Keratinocyte (primary cell): ENCODE data around the gene SYTL1.

ENCODE experiments used
- CTCF ChIP-seq, 3 experiments: IDR thresholded peaks in 1 of 3; conservative IDR thresholded peaks in 1 of 3; optimal IDR thresholded peaks in 1 of 3; 2 replicates in 2 of 3; 3 replicates in 1 of 3; pipeline versions ENCODE3 to v1.5.1; 2011; ENCODE audit warnings: low read length in 3 of 3, mild to moderate bottlenecking in 3 of 3, moderate library complexity in 2 of 3, control low read depth in 1 of 3, inconsistent platforms in 1 of 3; ENCODE audit not compliant: insufficient read depth in 2 of 3; ENCODE audit errors: extremely low read depth in 1 of 3
- EZH2 ChIP-seq: IDR thresholded peaks from one replicate; pipeline ENCODE4 v1.6.1; 2012; ENCODE audit warnings: inconsistent platforms, mild to moderate bottlenecking, low read length, moderate library complexity

GRCh38 chr1:27392778-27393635 is 51.2 kb downstream of the SYTL1 start:
- TF ChIP-seq CTCF (optimal IDR thresholded peaks at IDR 0.05 in 1 of 3, IDR thresholded peaks at IDR 0.05 in 1 of 3, conservative IDR thresholded peaks at IDR 0.05 in 1 of 3; ENCODE audit: extremely low read depth in 1 of 3, insufficient read depth in 2 of 3, low read length in 3 of 3), result peak in 2 of 3 experiments; percentile 29 to 32
- TF ChIP-seq EZH2, result no peak
